Pulmonary artery endothelial cell (primary cell): Measurements from ENCODE around the gene NAA20. TPM values are rescaled to one million over a fixed set of nuclear protein-coding genes. Genes with fewer than 3 reads are reported as not detected.

Experiments
- DNase-seq: peaks from one replicate; pipeline ENCODE4 v3.0.0-alpha.2; 2011; ENCODE audit warnings: low read depth, low spot score
- total RNA-seq: library from RNA; depleted of rRNA; stranded (reverse); fragments of >200 nt; gene quantifications from 2 replicates; pipeline ENCODE4 v1.2.3, GENCODE V29; 2014

NAA20 gene
- total RNA-seq, 1 donor from 2014 or later, result 75.2 TPM

GRCh38 chr20:20018366-20018765 is 1.2 kb downstream of the NAA20 start:
- DNase-seq, result no peak

GRCh38 chr20:20019123-20019522 is 2.0 kb downstream of the NAA20 start:
- DNase-seq, result no peak

- no peak for DNase-seq
Observed at GRCh38 chr20:20020908-20021307, 3.7 kb downstream of the NAA20 start.

- DNase-seq, result no peak
Observed at GRCh38 chr20:20021835-20022234, 4.7 kb downstream of the NAA20 start.

- no peak for DNase-seq
Observed at GRCh38 chr20:20022498-20022897, 5.3 kb downstream of the NAA20 start.

- DNase-seq, result no peak
Observed at GRCh38 chr20:20023395-20023794, 6.2 kb downstream of the NAA20 start.

GRCh38 chr20:20024942-20025341 is 7.8 kb downstream of the NAA20 start:
- DNase-seq, result no peak

- no peak for DNase-seq
Observed at GRCh38 chr20:20027284-20027683, 10.1 kb downstream of the NAA20 start.

- DNase-seq, result no peak
Observed at GRCh38 chr20:20031790-20032189, 14.6 kb downstream of the NAA20 start.

GRCh38 chr20:20034486-20034885 is 17.3 kb downstream of the NAA20 start:
- DNase-seq, result no peak

GRCh38 chr20:20036756-20037155 is 19.6 kb downstream of the NAA20 start:
- DNase-seq, result no peak

- peak; percentile 83 for DNase-seq
Observed at GRCh38 chr20:20037960-20038359, 20.8 kb downstream of the NAA20 start.

GRCh38 chr20:20038586-20038985 is 21.4 kb downstream of the NAA20 start:
- no peak for DNase-seq

- no peak for DNase-seq
Observed at GRCh38 chr20:20039752-20040387, 22.7 kb downstream of the NAA20 start.

- no peak for DNase-seq
Observed at GRCh38 chr20:20051767-20052073, 34.6 kb downstream of the NAA20 start.

- peak; percentile 87 for DNase-seq
Observed at GRCh38 chr20:20052074-20052970, 35.2 kb downstream of the NAA20 start, which contains the start of the genes CFAP61 and CRNKL1. Gene CFAP61, plus strand, starts transcription at chr20:20052532. Its CDS starts 4,122 bp downstream, at chr20:20056654. Gene CRNKL1, minus strand, starts transcription at chr20:20052466. Its CDS starts 124 bp downstream, at chr20:20052342.

- DNase-seq, result no peak
Observed at GRCh38 chr20:20060234-20060998, 43.3 kb downstream of the NAA20 start.

GRCh38 chr20:20063941-20064702 is 47.0 kb downstream of the NAA20 start:
- no peak for DNase-seq

- DNase-seq, result no peak
Observed at GRCh38 chr20:20065361-20065760, 48.2 kb downstream of the NAA20 start.

- no peak for DNase-seq
Observed at GRCh38 chr20:20070871-20071726, 53.9 kb downstream of the NAA20 start.
